Ovary (tissue), 3 donors: ENCODE measurements around the gene RIPOR1.

Experiments
- EP300 ChIP-seq: sonication (generic); formaldehyde crosslinking; IDR thresholded peaks from one replicate; pipeline ENCODE4 v1.6.1; 2017; ENCODE audit warnings: antibody characterized with exemption
- POLR2A ChIP-seq: fragments of 450-650 bp; IDR thresholded peaks from one replicate; pipeline ENCODE4 v1.6.1; 2017; ENCODE audit warnings: antibody characterized with exemption, mild to moderate bottlenecking, moderate library complexity
- TF ChIP-seq, protein P1 (sequence below), 3 donors: fragments of 450-650 bp in 2 of 3; fragments of 200-600 bp in 1 of 3; IDR thresholded peaks; one replicate each; pipeline versions ENCODE4 v1.5.1 to v1.8.0; 2016 to 2022; ENCODE audit warnings: antibody characterized with exemption in 3 of 3, mild to moderate bottlenecking in 1 of 3
- donor health status: DM: no; HTN: no; CAD: no.

DNA sequence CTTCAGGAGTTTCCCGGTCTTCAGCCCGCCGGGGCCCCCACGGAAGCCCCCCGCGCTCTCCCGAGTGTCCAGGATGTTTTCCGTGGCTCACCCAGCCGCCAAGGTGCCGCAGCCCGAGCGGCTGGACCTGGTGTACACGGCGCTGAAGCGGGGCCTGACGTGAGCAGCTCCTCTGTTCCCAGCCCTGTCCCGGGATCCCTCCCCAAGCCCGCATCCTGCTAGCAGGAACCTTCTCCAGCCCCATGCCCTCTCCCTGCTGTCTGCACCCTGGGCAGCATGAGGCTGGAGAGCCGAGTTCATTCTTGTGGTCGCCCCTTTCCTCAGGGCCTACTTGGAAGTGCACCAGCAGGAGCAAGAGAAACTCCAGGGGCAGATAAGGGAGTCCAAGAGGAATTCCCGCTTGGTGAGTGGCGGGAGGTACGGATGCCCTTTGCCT, 10.1 kb downstream of the RIPOR1 start:
- TF ChIP-seq, protein P1, sequence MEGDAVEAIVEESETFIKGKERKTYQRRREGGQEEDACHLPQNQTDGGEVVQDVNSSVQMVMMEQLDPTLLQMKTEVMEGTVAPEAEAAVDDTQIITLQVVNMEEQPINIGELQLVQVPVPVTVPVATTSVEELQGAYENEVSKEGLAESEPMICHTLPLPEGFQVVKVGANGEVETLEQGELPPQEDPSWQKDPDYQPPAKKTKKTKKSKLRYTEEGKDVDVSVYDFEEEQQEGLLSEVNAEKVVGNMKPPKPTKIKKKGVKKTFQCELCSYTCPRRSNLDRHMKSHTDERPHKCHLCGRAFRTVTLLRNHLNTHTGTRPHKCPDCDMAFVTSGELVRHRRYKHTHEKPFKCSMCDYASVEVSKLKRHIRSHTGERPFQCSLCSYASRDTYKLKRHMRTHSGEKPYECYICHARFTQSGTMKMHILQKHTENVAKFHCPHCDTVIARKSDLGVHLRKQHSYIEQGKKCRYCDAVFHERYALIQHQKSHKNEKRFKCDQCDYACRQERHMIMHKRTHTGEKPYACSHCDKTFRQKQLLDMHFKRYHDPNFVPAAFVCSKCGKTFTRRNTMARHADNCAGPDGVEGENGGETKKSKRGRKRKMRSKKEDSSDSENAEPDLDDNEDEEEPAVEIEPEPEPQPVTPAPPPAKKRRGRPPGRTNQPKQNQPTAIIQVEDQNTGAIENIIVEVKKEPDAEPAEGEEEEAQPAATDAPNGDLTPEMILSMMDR (IDR thresholded peaks at IDR 0.05): no peak
- no peak for TF ChIP-seq POLR2A
- no peak for TF ChIP-seq EP300
